ENCODE measurements around the gene NPAS2.

The NPAS2 gene

GRCh38 chr2:101040072-101040471 lies 220.1 kb downstream of the NPAS2 start:
- Histone ChIP-seq H3K4me1 (ENCODE audit: low read length) (peaks cover 18% of the 10 kb centered on the region), H3K27me3 (ENCODE audit: low read depth, low read length) (peaks cover 10% of the 10 kb centered on the region; the same call in 1 of the 2 replicates), H3K4me2 (ENCODE audit: low read length) (no peak overlapping the region), H2AFZ (ENCODE audit: low read depth, low read length) (no peak overlapping the region), H3K79me2 (ENCODE audit: low read length) (no peaks in the 10 kb centered on the region), H3K4me3 (ENCODE audit: low read length) (no peak overlapping the region), H4K20me1 (ENCODE audit: insufficient read depth, low read length) (no peaks in the 10 kb centered on the region), H3K36me3 (replicated peaks; ENCODE audit: low read depth, low read length) (no peaks in the 10 kb centered on the region), H3K9me3 (ENCODE audit: insufficient read depth, low read length) (no peaks in the 10 kb centered on the region), H3K9ac (ENCODE audit: low read length) (no peak overlapping the region), H3K27ac (ENCODE audit: low read length) (no peak overlapping the region)
- TF ChIP-seq EZH2phosphoT487 (IDR thresholded peaks at IDR 0.05; ENCODE audit: low read depth) = no peak
- no peak for TF ChIP-seq CTCF (IDR thresholded peaks at IDR 0.05; ENCODE audit: low read depth, low read length)

GRCh38 chr2:101040761-101041160 lies 220.8 kb downstream of the NPAS2 start:
- H3K9ac ChIP-seq (ENCODE audit: low read length) = no peak overlapping the region
- peaks cover 10% of the 10 kb centered on the region; the same call in 1 of the 2 replicates for H3K27me3 ChIP-seq (ENCODE audit: low read depth, low read length)
- no peak overlapping the region for H3K4me3 ChIP-seq (ENCODE audit: low read length)
- no peak for TF ChIP-seq EZH2phosphoT487 (IDR thresholded peaks at IDR 0.05; ENCODE audit: low read depth)
- no peak for TF ChIP-seq CTCF (IDR thresholded peaks at IDR 0.05; ENCODE audit: low read depth, low read length)
- no peak overlapping the region for H3K4me2 ChIP-seq (ENCODE audit: low read length)
- H3K79me2 ChIP-seq (ENCODE audit: low read length) = no peaks in the 10 kb centered on the region
- H3K4me1 ChIP-seq (ENCODE audit: low read length) = peaks cover 18% of the 10 kb centered on the region
- H3K36me3 ChIP-seq (replicated peaks; ENCODE audit: low read depth, low read length) = no peaks in the 10 kb centered on the region
- no peak overlapping the region for H2AFZ ChIP-seq (ENCODE audit: low read depth, low read length)
- no peaks in the 10 kb centered on the region for H4K20me1 ChIP-seq (ENCODE audit: insufficient read depth, low read length)
- no peak overlapping the region for H3K27ac ChIP-seq (ENCODE audit: low read length)
- H3K9me3 ChIP-seq (ENCODE audit: insufficient read depth, low read length) = no peaks in the 10 kb centered on the region

- Histone ChIP-seq H2AFZ (ENCODE audit: low read depth, low read length) (no peak overlapping the region), H3K36me3 (replicated peaks; ENCODE audit: low read depth, low read length) (no peaks in the 10 kb centered on the region), H3K9me3 (ENCODE audit: insufficient read depth, low read length) (no peaks in the 10 kb centered on the region), H3K79me2 (ENCODE audit: low read length) (no peaks in the 10 kb centered on the region), H4K20me1 (ENCODE audit: insufficient read depth, low read length) (no peaks in the 10 kb centered on the region), H3K4me3 (ENCODE audit: low read length) (no peak overlapping the region), H3K27me3 (ENCODE audit: low read depth, low read length) (peaks cover 10% of the 10 kb centered on the region; the same call in 1 of the 2 replicates), H3K4me2 (ENCODE audit: low read length) (no peak overlapping the region), H3K27ac (ENCODE audit: low read length) (no peak overlapping the region), H3K9ac (ENCODE audit: low read length) (no peak overlapping the region), H3K4me1 (ENCODE audit: low read length) (peaks cover 18% of the 10 kb centered on the region)
- TF ChIP-seq CTCF (IDR thresholded peaks at IDR 0.05; ENCODE audit: low read depth, low read length) = no peak
- no peak for TF ChIP-seq EZH2phosphoT487 (IDR thresholded peaks at IDR 0.05; ENCODE audit: low read depth)
These were observed 221.5 kb downstream of the NPAS2 start for GRCh38 chr2:101041413-101041812.

- no peak overlapping the region for H3K9ac ChIP-seq (ENCODE audit: low read length)
- no peaks in the 10 kb centered on the region for H3K79me2 ChIP-seq (ENCODE audit: low read length)
- no peak overlapping the region for H3K27ac ChIP-seq (ENCODE audit: low read length)
- no peaks in the 10 kb centered on the region for H4K20me1 ChIP-seq (ENCODE audit: insufficient read depth, low read length)
- TF ChIP-seq EZH2phosphoT487 (IDR thresholded peaks at IDR 0.05; ENCODE audit: low read depth) (no peak), CTCF (IDR thresholded peaks at IDR 0.05; ENCODE audit: low read depth, low read length) (no peak)
- no peak overlapping the region for H2AFZ ChIP-seq (ENCODE audit: low read depth, low read length)
- H3K4me3 ChIP-seq (ENCODE audit: low read length) = no peak overlapping the region
- no peaks in the 10 kb centered on the region for H3K9me3 ChIP-seq (ENCODE audit: insufficient read depth, low read length)
- peaks cover 18% of the 10 kb centered on the region for H3K4me1 ChIP-seq (ENCODE audit: low read length)
- no peak overlapping the region for H3K4me2 ChIP-seq (ENCODE audit: low read length)
- peaks cover 10% of the 10 kb centered on the region; the same call in 1 of the 2 replicates for H3K27me3 ChIP-seq (ENCODE audit: low read depth, low read length)
- no peaks in the 10 kb centered on the region for H3K36me3 ChIP-seq (replicated peaks; ENCODE audit: low read depth, low read length)
These were observed 225.4 kb downstream of the NPAS2 start for GRCh38 chr2:101045330-101045729.
